NCI-H2171 (cell line): ENCODE results near the gene PPIL4.
"Not testable (repeated sequence)": the region's sequence is repeated elsewhere in the genome, so short reads cannot be mapped to it uniquely, and the experiment has no call there.

Experiments
- DNase-seq: peaks from one replicate; lab custom pipeline; 2025; lab: John Stamatoyannopoulos, UW

The PPIL4 gene

GRCh38 chr6:149529650-149530049, 16.2 kb downstream of the PPIL4 start:
- DNase-seq: no peak

DNA sequence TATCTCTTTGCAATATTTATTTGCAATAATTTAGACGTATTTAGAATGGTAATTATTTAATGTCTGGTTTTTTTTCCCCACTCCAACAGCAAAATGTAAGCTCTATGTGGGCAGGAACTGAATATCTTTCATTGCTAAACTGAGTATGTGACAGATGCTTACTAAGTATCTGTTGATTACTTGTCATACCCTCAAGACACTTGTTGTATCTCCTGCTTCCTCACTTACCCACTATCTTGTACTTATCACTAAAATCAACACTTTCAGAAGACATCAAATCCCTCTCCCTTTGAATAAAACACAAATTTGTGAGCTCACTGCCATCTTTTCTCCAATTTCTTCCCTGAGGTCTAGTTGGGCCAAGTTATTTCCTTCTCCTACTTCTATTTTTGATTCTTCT, 30.3 kb downstream of the PPIL4 start:
- DNase-seq: no peak

- DNase-seq: no peak
Observed at GRCh38 chr6:149513915-149514314, 31.9 kb downstream of the PPIL4 start.

DNA sequence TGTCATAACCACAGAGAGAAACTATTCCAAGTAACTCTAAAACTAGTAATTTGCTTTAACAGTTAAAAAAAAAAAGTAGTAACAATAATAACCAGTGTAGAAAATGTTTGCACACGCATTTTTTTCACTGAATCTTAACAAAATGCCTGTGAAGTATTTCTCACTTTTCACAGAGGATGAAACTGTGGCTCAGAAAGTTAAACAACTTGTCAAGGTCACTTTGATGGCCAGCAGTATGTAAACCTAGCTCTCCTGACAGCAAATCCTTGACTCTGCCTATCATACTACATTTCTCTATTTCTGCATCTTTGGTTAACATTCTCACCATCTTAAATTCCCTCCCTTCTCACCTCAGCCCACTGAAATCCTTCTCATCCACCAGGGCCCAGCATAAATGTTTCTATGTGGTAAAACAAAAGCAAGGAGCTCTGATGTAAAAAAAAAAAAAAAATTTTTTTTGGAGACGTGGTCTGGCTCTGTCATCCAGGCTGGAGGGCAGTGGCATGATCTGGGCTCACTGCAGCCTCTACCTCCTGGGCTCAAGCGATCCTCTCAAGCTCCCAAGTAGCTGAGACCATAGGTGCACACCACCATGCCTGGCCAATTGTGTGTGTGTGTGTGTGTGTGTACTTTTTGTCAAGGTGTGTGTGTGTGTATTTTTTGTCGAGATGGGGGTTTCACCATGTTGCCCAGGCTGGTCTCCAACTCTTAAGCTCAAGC, 34.9 kb downstream of the PPIL4 start:
- DNase-seq: no peak

DNA sequence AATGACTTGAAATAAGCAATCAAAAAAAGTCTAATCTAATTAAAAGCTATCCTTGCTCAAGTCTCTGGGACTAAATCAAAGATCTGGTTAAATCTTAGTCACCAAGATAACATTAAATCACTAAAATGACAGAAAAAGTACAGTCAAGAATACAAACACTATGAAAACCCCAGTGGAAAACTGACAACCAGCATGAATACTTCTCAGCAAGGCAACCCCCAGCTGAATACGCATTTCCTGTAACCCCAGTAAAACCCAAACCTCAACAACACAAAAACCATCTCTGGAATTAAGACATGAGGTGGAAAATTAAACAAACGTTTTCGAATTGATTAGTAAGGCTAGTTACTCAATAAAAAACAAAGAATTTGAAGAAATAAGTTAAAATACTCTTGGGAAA, 37.4 kb downstream of the PPIL4 start:
- DNase-seq: no peak

GRCh38 chr6:149503872-149504271, 42.0 kb downstream of the PPIL4 start:
- DNase-seq: no peak

- no peak for DNase-seq
Observed at GRCh38 chr6:149503276-149503675, 42.6 kb downstream of the PPIL4 start.

GRCh38 chr6:149501768-149502167, 44.1 kb downstream of the PPIL4 start:
- no peak for DNase-seq

DNA sequence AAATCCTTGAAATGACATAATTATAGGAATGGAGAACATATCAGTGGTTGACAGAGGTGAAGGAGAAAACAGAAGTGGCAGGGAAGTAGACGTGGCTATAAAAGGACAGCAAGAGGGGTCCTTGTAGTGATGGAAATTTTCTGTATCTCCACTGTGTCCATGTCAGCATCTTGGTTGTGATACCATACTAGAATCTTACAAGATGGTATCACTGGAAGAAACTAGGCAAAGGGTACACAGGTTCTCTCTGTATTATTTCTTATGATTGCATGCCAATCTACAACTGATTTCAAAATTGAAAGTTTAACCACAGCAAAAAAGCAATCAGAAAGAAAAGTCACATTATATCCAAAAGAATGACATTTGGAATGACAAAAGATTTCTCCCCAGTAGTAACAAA, 44.6 kb downstream of the PPIL4 start:
- no peak for DNase-seq

- no peak for DNase-seq
Observed at GRCh38 chr6:149500096-149500495, 45.7 kb downstream of the PPIL4 start.

- DNase-seq: no peak
Observed at GRCh38 chr6:149499066-149499465, 46.8 kb downstream of the PPIL4 start.

- DNase-seq: no peak
Observed at GRCh38 chr6:149497365-149497764, 48.5 kb downstream of the PPIL4 start.

DNA sequence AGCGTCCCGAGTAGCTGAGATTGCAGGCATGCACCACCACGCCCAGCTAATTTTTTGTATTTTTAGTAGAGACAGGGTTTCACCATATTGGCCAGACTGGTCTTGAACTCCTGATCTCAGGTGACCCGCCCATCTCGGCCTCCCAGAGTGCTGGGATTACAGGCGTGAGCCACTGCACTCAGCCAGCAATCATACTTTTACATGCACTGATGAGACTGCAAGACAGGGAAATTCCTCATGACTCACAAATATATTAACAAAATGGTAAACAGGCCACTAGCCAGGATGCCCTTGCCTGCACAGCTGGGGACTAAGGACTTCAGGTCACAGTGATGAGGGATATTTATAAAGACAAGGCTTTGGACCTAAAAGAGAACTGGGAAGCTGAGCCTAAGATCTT, 49.2 kb downstream of the PPIL4 start:
- DNase-seq: not testable (repeated sequence)

DNA sequence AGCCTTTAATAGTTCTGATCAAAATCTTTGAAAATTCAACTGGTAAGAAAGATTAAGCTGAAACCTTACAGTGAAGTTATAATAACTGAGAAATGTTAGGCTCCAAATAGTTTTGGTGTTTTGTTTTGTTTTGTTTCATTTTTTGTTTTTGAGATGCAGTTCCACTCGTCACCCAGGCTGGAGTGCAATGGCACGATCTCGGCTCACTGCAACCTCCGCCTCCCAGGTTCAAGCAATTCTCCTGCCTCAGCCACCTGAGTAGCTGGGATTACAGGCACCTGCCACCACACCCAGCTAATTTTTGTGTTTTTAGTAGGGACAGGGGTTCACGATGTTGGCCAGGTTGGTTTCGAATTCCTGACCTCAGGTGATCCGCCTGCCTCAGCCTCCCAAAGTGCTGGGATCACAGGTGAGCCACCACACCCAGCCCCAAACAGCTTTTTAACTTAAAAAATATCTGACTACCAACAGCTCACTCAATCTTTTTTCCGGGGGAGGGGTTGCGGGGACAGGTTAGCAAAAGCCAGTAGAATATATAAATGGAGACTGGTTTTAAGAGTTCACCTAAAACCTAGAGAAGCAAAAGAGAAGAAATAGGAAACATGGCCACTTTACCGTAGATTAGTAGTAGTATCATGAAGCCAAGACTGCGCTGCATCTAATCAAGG, 50.4 kb downstream of the PPIL4 start:
- not testable (repeated sequence) for DNase-seq

DNA sequence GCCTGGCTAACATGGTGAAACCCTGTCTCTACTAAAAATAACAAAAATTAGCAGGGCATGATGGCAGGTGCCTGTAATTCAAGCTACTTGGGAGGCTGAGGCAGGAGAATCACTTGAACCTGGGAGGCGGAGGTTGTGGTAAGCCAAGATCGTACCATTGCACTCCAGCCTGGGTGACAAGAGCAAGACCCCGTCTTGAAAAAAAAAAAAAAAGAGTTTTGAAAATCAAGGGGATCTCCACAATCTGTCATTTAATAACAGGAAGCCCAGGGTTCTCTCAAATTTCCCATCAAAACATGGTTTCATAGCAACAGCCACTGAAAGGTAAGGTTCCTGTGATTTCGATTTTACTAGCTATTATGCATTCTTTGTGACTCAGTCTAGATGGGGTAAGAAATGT, 51.0 kb downstream of the PPIL4 start:
- DNase-seq: not testable (repeated sequence)

DNA sequence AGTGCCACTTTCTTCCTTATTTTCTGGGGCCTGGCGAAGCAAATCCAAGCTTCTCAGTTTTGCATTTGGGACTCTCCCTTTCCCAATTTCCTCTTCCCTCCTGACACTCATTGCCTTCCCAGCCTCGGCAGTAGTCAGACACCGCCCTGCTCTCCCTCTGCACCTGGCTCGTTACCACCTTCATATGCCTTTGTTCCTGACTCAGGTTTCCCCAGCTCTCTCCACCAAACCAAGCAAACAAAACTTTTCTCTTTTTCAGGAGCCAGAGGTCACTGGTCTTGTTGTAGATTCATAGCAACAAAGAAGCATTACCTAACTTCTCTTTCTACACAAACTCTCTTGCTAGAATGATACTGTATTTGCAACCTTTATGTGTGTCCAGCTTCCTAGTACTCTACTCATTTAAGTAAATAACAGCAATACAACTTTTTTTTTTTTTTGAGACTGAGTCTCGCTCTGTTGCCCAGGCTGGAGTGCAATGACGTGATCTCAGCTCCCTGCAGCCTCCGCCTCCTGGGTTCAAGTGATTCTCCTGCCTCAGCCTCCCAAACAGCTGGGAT, 52.0 kb downstream of the PPIL4 start:
- no peak for DNase-seq

GRCh38 chr6:149492798-149493343, 53.0 kb downstream of the PPIL4 start:
- no peak for DNase-seq

DNA sequence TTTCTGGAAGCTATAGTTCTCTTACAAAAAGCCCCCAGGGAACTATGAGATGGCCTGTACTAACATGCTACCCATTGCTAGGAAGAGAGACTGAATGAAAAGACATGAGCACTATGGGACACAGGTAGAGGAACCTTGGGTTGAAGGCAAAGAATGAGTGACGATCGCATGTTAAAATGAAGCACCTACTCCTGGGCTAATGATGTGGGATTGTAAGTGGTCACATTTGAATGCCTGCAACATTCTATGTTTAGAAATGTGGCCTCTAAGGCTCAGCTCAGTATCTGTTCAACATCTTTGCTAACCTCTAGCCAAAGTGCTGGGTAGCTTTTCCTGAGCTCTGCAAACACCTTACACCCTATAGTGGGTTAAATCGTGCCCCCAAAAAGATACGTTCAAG, 55.9 kb downstream of the PPIL4 start:
- no peak for DNase-seq

- DNase-seq: no peak
Observed at GRCh38 chr6:149488815-149489214, 57.0 kb downstream of the PPIL4 start.

DNA sequence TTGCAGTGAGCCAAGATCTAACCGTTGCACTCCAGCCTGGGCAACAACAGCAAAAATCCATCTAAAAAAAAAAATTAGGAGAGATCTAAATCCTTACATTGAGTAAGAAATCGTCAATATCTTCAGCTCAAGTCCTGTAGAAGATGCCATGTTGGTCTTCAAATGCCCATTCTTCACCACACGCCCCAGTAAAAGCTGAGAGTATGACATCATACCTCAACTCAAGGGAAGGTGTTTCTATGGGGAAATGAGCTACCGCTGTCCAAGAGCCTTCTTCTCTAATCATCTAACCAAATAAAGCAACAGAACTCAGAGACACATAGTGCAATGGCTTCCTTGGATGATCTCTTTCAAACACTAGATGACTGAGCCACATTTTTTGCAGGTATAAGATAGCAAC, 58.5 kb downstream of the PPIL4 start:
- DNase-seq: no peak

GRCh38 chr6:149484733-149485700, 60.8 kb downstream of the PPIL4 start, which contains the start of gene ZC3H12D:
TSS of gene ZC3H12D (minus strand) at chr6:149485014. CDS start at chr6:149474543, 10,471 bp downstream.
- no peak for DNase-seq
